Peyer's patch (tissue), 4 donors: Measurements from ENCODE around the gene LZTR1.

ENCODE experiments used
- CTCF ChIP-seq, 6 experiments: fragments of 450-650 bp in 4 of 6; fragments of 200-600 bp in 2 of 6; sonication (generic) in 1 of 6; IDR thresholded peaks; one replicate each; pipeline ENCODE4 v1.5.1; 2017 to 2019; ENCODE audit warnings: antibody characterized with exemption in 6 of 6, mild to moderate bottlenecking in 3 of 6, moderate library complexity in 1 of 6
- POLR2A ChIP-seq, 2 donors: fragments of 450-650 bp; IDR thresholded peaks; one replicate each; pipeline ENCODE4 v1.5.1; 2017; ENCODE audit warnings: antibody characterized with exemption in 2 of 2, mild to moderate bottlenecking in 2 of 2, moderate library complexity in 2 of 2

GRCh38 chr22:20990184-20991180 lies 8.4 kb downstream of the LZTR1 start:
- TF ChIP-seq POLR2A (IDR thresholded peaks at IDR 0.05) (no peak), CTCF (IDR thresholded peaks at IDR 0.05) (no peak)
